DMS 273 (cell line): ENCODE measurements around the gene MBTPS1.

ENCODE experiments used
- DNase-seq: peaks from one replicate; lab custom pipeline; 2025; ENCODE audit not compliant: unreplicated experiment; lab: John Stamatoyannopoulos, UW

Gene MBTPS1

DNA sequence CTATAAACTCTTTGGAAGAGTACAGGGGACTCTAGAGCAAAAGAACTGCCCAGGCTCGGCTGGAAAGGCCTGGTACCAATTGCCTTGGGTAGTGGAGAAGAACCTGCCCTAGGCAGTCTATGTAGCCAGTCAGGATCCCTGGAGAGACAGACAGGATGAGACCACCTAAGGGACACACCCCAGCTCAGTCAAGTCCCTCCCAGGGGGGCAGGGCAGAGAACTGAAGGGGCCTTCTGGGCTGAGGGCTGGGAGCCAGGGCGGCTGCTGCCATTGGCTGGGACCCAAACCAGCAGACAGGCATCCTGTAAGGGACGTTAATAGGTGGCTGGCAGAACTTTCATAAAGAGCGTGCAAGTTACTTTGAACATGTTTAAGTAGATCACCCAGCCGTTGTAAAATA, 61.4 kb downstream of the MBTPS1 start:
- DNase-seq, result peak; percentile 52

DNA sequence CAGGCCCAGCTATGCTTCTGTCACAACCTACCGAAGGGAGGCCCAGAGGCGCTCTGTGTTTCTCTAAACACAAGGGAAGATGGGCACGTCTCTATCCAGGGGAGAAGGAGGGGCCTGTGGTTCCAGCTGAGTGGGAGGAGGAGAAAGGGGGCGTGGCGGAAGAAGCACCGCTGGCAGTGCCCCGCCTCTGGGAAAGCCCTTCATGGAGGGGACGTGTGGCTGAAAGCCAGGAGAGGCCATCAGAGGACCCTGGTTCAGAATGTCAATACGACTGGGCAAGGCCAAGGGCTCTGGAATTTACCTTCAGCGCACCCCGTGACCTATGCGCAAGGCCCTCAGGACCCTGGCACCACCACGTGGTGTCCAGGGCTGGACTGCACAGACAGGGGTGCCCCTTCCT, 61.8 kb downstream of the MBTPS1 start:
- no peak for DNase-seq

DNA sequence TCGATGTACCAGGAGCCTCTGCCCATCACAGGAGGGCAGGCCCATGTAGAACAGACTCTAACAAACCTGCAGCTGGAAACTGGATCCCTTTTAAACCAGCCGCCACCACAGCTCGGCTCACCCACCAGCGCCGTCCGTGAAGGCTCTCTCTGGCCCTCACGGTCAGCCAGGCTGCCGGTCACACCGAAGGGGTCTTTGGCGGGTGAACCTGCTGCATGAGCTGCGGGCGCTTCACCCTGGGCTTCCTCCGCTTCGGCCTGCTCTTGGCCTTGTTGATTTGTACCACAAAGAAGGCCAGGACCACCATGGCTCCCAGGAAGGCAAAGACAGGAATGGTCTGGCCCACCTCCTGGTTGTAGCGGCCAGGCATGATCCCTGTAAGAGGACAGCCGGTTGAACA, 62.5 kb downstream of the MBTPS1 start:
- no peak for DNase-seq

DNA sequence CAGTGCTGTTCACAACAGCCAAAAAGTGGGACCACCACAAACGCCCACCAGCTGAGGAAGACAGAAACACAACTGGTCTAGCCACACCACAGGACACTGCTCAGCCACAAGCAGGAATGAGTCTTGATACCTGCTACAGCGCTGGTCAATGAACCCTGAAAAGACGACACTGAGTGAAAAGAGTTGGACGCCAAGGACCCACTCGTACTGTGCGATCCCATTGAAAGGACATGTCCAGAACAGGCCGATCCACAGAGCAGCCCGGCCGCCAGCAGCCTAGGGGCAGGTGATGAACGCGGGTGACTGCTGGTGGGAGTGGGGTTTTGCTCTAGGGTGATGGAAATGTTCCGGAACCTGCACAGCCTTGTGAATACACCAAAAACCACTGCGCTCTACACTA, 63.5 kb downstream of the MBTPS1 start:
- no peak for DNase-seq

DNA sequence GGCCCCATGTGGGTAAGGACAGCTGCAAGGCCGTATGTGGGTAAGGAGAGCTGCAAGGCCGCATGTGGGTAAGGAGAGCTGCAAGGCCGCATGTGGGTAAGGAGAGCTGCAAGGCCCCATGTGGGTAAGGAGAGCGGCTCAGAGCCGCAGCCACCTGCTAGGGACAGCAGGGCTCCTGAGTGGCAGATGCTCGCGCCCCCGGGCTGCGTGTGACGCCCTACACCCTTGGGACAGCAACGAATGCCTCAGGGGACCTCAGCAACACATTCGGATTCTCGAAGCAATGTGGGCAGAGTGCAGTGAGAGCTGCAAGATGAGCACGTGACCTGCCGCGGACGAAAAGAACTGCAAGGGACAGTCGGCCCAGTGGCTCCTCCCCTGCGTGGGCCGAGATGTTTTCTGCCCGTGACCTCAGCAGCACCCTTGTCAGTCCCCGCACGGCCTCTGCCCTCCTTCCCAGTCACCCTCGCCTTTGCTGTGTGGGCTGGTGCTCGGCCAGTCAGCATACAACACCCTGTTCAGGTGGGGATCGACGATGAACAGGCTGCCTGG, 64.6 kb downstream of the MBTPS1 start:
- DNase-seq, result no peak

DNA sequence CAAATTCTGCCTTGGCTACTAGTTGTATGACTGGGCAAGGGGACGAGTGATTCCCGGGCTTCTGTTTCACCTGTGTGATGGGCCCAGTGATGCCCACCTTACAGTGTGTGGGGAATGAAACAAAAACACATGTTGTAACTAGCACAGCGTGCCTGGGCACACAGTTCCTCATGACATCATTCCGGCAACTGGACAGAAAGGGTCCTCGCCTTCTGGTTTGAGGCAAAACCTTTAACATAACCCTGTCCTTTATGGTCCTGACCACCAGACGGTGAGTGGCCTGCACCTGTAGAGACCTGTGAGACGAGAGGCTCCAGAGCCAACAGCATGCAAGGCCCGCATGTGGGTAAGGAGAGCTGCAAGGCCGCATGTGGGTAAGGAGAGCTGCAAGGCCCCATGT, 66.4 kb downstream of the MBTPS1 start:
- DNase-seq, result no peak

DNA sequence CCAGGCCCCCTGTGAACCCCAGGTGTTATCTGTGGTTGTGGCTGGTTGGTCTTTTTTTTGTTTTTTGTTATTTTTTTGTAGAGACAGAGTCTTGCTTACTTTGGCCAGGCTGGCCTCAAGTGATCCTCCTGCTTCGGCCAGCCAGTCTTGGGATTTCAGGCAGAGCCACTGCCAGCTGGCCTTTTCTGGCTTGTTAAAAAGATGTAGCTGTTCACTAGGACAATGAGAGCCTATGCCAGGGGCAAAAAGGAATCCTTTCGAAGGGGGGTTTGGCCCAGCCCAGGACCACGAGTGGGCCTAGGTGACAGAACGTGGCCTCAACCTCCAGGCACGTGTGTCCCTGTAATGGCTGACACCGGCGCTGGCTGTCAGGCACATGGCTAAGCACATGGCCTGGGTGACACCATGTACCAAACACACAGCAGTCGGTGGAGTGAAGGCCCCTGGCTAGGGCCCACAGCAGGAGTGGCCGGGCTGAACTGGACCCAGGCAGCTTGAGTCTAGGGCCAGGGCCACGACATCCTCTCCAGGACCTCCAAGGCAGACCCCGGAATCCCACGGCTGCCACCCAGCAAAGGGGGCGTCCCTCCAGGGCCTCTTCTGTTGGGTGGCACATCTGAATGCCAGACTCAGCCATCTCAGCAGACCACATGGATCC, 67.2 kb downstream of the MBTPS1 start:
- DNase-seq, result no peak

DNA sequence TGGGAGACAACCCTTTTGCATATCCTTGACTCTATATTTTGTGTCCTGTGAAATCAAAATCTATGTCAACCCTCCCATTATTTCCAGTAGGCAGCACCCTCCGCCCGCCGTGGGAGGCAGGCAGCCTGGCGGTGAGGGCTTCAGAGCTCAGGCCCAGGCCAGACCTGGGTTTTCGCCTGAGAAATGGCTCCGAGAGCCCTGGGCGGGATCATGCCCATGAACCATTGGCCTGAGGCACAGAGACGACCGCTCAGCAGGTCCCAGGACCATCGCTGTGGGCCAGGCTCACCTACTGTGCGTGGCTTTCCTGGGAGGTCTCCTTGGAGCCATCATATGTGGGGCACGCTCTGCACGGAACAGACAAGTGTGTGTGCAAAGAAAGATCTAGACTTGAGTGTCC, 67.9 kb downstream of the MBTPS1 start:
- DNase-seq, result no peak

DNA sequence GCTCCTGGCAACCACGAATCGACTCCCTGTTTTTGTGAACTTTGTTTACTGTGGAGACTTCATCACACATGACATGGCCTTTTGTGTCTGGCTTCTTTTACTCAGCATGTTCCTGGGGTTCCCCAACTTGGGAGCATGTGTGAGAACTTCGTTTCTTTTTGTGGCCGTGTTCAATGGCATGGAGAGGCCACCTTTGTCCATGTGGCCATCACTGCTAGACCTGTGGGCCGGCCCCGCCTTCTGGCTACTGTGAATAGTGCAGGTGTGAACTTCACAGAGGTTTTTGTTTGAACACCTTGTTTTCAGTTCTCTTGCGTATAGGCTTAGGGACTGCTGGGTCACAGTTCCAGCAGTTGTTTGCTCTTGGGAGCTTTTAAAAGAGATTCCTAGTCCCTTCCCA, 68.5 kb downstream of the MBTPS1 start:
- DNase-seq, result no peak

DNA sequence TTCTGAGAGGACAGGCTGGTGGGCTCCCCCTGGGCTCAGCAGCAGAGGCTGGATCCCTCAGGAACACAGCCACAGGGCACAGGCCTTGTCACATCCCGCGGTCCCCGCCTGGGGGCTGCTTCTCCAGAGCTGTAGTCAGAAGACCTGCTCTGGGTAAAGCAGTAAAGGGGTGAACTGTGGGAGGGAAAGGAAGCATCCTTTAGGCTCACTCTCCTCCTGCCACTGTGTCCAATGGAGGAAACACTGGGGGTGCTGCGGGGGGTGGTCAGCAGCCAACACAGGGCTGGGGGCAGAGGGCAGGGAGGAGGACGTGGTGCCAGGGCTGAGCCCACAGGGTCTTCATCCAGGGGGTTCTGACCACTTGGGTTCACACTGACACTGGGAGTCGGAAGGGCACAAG, 69.1 kb downstream of the MBTPS1 start:
- no peak for DNase-seq

DNA sequence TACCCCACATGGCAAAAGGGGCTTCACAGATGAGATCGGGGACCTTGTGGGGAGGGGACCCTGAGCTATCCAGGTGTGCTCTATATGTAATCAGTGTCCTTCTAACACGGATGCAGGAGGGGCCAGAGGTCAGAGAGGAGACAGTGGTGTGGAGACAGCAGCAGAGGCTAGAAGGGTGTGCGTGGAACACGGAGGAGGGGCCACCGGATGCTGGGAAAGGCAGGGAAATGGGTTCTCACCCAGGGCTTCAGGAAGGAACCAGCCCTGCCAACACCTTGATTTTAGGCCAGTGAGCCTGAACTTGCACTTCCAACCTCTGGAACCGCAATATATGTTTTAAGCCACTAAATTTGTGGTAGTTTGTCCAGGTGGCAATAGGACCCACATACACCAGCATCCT, 69.5 kb downstream of the MBTPS1 start:
- no peak for DNase-seq

DNA sequence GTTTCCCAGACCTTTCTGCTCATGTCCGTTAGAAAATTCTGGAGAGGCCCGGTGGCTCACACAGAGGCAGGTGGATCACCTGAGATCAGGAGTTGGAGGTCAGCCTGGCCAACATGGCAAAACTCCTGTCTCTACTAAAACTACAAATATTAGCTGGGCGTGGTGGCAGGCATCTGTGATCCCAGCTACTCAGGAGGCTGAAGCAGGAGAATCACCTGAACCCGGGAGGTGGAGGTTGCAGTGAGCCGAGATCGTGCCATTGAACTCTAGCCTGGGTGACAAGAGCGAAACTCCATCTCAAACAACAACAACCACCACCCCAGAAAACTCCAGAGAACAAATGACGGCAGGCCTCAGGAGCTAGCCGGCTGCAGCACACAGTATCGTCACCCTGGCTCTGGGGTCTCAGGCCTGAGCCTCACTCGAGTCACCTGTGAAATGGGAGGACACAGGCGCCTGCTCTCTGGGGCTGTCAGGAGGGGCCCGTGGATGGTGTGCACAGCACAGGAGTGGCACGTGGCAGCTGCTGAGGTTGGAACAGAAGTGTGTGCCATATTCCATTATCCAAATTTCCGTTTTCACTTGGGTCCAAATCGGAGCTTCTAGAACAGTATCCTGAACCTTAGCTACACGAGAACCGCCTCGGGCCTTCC, 70.8 kb downstream of the MBTPS1 start:
- no peak for DNase-seq

DNA sequence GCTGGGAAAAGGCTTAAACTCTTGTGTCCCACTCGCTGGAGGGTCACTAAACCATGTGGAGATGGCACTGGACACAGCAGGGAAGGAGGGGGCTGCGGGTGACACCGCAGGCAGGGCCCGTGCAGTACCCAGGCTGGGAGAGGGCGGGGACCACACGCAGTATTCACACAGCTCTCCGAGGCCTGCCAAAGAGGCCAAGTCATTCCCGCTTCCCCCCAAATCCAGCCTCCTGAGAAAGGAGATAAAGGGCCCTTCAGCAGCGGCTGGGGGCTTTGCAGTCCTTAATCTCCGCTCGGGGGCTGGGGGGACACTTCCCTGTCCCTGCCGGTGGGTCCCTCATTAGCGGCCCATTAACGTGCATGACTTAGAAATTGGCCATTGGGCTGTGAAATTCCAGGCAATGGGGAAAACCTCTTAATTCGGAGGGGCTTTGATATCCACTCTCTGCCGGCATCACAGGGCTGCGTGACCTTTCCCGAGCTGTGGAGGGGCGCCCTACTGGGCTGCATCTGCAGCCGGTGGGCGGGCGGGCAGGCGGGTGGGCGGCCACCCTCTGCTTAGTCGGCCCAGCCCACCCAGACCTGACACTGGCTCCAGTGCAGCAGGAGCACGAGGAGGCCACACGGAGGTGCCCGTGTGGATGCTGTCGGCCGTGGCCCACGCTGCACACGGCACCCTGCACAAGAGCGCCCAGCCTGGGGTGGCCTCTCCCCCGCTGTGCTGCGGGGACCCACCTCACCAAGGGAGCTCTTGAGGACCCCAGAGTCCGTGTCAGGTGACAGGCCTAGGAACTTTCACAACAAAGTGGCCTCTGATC, 71.5 kb downstream of the MBTPS1 start:
- DNase-seq, result no peak

DNA sequence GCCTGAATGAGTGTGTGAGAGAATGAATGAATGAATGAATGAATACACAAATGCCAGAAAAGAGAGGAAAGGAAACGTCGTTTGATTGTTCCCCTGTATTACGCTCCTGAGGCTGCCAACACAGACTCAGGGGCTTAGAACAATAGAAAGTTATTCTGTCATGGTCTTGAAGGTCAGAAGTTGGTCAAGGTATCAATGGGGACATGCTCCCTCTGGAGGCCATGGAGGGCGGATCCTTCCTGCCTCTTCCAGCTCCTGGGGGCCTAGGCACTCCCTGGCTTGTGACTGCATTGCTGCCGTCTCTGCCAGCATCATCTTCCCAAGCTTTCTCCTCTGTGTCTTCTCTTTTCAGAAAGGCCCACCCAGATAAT, 72.6 kb downstream of the MBTPS1 start:
- DNase-seq, result peak; percentile 54

DNA sequence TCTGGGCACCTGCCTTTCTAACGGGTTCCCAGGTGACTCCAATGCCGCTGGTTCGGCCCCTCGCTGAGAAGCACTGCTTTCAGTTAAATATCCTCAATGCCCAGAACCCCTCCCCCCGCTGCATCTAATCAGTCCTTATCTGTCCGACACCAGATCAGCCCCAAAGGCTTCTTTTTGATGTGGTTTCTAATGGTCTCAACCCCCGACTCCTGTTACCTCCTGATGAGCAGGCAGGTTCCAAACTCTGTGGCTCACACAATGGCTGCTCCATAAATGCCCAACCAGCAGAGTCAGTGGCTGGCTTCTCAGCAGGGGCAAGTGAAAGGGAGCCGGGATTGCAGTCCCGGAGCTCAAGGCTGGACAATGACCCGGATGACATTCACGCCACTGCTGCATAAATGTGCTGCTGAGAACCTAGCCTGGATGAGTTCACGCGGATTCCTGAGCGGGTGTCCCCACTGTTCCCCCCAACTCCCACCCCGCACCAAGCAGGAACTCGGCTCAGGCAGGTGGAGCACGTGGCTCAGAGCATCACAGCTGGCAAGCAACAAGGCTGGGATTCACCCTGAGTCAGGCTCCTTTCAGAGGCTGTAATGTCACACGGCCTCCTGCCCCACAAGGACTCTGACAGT, 73.1 kb downstream of the MBTPS1 start:
- DNase-seq, result no peak

DNA sequence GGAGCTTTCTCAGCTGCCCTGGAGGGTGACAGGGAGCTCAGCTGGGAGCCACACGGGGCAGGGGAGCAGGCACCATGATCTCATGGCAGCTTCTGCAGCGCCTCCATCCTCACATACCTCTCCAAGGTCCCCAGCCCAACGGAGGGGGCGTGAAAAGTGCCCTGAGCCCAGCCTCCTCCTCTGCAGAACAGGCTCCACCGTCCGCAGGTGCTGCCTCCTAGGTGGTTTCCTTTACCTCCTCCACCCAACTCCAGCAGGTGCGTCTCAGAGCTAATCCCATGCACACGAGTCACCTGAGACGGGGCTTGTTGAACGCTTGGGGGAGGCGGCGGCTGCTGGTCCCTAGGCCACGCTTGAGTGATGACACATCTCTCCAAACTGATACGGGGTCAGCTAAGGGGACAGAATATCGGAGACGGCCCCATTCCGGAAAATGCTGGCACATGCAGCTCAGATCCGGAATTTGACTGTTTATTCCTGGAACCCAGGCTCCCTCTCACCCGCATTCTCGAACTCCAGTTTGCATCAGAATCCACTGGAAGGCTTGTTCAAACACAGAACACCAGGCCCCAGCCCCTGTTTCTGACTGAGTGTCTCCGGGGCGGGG, 73.8 kb downstream of the MBTPS1 start:
- DNase-seq, result no peak

DNA sequence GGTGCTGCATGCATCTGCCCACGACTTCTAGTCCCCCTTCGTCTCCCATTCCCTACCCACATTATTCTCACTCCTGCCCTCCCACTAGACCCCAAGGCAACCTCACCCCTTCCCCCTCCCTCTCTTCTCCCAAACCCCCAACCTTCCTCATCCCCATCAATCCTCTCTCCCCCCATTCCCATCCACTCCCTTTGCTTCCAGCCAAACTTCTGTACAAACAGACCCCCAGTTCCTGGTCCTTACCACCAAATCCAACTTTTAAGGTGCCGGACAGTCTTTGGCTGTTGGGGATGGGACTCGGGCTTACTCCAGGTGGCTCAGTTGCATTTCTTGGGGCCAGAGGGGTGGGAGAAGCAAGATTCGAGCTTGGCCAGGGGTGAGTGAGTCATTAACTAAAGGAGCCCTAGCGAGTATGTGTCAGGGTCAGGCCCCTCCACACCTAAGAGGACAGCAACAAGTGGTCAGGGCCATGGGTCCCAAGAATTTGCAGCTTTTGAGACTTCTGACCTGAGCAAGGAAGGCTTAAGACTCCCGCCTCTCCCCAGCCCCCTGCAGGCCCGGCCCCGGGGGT, 74.3 kb downstream of the MBTPS1 start, which contains the start of gene SLC38A8:
TSS of gene SLC38A8 (minus strand) at position 488 of the 571 bp plus-strand sequence. CDS start 638 bp downstream, outside the sequence.
- DNase-seq, result no peak

DNA sequence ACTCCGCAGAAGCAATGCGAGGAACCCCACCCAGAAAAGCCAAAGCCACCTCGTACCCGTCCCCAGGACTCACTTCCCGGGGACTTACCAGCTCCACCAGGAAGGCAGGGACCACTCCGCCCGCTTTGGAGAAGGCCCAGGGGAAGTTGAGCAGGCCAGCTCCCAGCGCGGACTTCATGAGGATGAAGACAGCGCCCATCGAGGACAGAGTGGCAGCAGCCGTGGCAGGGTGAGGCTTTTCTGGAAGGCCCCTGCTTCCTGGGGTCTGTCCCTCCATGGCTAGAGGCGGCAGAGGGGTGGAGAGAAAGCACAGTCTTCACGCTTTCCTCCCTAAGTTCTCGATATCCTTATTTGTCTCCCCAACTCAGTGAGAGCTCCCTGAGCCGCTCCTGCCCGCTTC, 74.9 kb downstream of the MBTPS1 start:
- no peak for DNase-seq

DNA sequence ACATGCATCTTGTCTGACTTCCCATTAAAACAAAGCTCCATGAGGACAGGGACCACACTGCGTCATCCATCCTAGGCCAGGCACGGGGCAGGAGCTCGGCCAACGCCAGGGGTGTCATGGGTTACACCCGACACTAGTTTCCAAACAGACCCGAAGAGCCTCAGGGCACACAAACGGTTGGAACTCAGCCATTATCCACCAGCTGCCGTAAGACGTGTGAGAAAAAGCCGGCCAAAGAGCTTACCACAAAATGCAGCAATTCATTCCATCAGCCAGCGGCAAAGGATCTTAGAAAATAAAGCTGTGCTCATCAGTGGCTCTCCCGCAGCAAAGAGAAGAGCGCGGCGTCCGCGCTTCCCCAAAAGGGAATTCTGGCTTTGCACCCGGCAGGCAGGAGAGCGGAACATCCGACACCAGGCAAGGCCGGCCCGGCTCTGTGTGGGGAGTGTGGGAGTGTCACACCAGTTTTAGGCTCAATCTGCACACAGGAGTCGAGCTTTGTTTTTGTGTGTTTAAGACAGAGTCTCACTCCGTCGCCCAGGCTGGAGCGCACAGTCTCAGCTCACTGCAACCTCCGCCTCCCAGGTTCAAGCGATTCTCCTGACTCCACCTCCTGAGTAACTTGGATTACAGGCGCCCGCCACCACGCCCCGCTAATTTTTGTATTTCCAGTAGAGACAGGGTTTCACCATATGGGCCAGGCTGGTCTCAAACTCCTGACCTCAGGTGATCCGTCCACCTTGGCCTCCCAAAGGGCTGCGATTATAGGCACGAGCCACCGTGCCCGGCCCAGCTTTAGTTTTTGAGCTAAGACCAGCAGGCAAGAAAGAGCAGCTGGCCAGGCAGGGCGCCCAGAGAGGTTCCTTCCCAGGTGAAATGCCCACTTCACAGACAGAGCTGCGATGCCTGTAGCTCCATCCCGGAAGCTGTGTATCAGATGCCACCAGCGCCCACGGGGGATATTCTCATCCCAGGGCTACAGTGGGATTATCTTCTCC, 75.6 kb downstream of the MBTPS1 start:
- peak; percentile 83 for DNase-seq
